ENCODE results near the gene SYT17.

Gene SYT17

GRCh38 chr16:19301931-19302330 lies 133.9 kb downstream of the SYT17 start:
- DNase-seq (ENCODE audit: low read depth): no peak

DNA sequence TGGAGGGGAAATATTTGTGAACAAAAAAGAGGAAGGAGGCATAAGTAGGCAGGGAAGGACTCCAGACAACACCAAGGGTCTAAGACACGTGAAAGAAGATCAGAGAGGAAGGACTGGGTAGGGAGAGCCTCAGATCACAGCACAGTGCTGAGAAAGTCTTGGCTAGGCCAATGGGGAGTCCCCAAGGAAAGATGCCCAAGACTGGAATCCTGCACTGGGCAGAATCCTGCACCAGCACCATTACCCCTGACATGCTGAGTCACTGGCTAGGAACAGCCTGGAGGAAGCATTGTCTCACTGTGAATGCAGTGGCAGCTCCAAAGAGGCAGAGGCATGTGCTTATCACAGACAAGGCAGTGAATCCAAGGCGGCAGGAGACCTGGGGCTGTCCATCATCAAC lies 136.7 kb downstream of the SYT17 start:
- no peak for DNase-seq (ENCODE audit: low read depth)

GRCh38 chr16:19305443-19305842 lies 137.4 kb downstream of the SYT17 start:
- no peak for DNase-seq (ENCODE audit: low read depth)

- DNase-seq (ENCODE audit: low read depth): no peak
These were observed 139.7 kb downstream of the SYT17 start for GRCh38 chr16:19307587-19308241.

DNA sequence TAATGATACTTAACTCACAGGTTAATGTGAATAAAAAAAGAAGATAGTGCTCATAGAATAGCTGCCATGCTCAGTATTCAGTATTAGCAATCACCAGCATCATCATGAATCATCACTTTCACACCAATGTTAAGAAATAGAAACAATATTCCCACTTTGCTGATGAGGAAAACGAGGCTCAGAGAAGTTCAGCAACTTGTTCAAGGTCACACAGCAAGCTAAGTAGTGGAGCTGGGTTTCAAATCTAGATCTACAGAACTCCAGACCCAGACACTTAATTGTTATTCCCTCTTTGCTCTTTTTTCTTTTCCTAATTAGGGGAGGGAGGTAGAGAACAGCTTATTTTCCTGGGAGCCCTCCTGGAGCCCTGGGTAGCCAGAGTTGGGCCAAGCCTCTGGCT lies 140.4 kb downstream of the SYT17 start:
- DNase-seq (ENCODE audit: low read depth): no peak

DNA sequence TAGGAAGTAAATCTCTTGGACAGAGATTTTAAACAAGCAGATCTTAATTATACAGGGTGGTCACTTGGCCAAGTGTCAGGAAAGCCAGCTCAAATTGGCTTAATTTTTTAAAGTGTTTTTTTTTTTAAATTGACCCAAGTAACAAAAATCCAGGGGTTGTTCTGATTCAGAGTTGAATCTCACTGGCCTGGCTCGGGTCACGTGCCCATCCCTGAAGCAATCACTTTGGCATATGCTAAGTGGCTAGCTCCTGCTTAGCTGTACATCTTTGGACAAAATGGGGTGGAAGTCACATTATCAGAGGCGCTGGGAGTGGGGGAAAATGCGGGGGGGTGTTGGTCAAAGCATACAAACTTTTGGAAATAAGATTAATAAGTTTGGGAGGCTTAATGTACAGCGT lies 141.1 kb downstream of the SYT17 start:
- DNase-seq (ENCODE audit: low read depth): no peak

DNA sequence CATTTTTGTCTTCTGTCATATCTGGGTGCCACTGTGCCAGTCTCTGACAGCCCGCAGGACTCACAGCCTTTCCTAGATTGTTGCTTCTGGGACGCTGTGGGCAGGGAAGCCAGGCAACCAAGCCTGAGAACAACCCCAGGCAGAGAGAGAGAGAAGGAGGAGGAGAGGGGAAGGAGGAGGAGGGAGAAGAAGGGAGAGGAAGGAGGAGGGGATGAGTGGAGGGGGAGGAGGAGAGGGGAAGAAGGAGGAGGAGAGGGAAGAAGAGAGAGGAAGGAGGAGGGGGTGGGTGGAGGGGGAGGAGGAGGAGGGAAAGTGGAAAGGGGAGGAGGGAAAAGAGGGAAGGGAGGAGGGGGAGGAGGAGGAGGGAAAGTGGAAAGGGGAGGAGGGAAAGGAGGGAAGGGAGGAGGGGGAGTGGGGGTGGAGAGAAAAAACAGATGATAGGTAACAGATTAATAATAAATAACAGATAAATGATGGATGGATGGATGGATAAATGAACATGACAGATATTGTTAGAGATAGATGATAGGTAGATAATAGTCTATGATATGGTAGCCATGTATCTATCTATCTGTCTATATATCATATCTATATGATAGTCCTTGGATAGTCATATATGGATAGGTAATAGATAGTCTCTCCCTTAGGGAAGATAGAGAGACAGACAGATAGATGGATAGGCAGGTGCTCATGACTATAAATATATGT lies 146.8 kb downstream of the SYT17 start:
- no peak for DNase-seq (ENCODE audit: low read depth)

DNA sequence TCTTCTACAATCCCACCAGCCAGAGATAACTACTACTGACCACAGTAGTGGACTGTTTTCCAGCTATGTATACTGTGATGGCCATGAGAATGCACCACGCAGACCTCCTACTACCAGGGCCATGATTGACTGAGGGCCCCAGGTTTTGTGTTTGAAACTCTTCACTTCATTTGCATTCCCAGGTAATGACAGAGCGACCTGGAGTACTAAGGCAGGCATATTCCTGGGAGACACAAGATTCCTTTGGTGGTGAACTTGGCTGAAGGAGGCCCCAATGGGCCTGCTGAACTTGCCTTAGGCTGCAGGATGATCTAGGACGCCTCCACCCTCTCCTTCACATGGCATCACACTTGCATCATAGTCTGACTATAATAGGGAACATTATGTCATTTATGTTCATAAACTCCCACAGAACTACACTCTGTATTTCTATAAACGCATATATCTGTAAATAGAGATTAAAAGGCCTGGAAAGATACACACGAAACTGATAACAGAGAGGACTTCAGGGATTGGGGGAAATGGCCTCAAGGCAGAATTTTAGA lies 147.9 kb downstream of the SYT17 start:
- no peak for DNase-seq (ENCODE audit: low read depth)

GRCh38 chr16:19316846-19317245 lies 148.8 kb downstream of the SYT17 start:
- DNase-seq (ENCODE audit: low read depth): no peak

Measured in stimulated activated CD8-positive, alpha-beta memory T cell treated with anti-CD3 and anti-CD28 coated beads, Interleukin-12 subunit alpha, Interleukin-12 subunit beta, amount 100 ng/mL, for 4 hours (primary cell).